Left lung (tissue), 10 donors: ENCODE measurements around the gene B3GAT1. TPM values are rescaled to one million over a fixed set of nuclear protein-coding genes. Genes with fewer than 3 reads are reported as not detected.

Experiments used
- ATAC-seq: fragments of 200-7000 bp; cut with Tn5 transposase; one replicate; pipeline ENCODE4 v1.9.1; 2020; ENCODE audit warnings: moderate library complexity
- DNase-seq, 4 donors: peaks; one replicate each; pipeline ENCODE4 v3.0.0-alpha.2; 2013 to 2020
- H3K27ac ChIP-seq, 2 donors: fragments of 200-600 bp; sonication (generic) in 1 of 2; one replicate each; pipeline versions ENCODE4 v1.5.0 to v1.8.0; 2020 to 2021
- H3K27me3 ChIP-seq, 2 donors: fragments of 200-600 bp; sonication (generic) in 1 of 2; one replicate each; pipeline versions ENCODE4 v1.5.0 to v1.8.0; 2020 to 2021
- H3K36me3 ChIP-seq, 2 donors: fragments of 200-600 bp; sonication (generic) in 1 of 2; one replicate each; pipeline versions ENCODE4 v1.5.0 to v1.8.0; 2020 to 2021
- H3K4me1 ChIP-seq, 2 donors: fragments of 200-600 bp; one replicate each; pipeline ENCODE4 v1.8.0; 2021
- H3K4me3 ChIP-seq, 2 donors: fragments of 200-600 bp; sonication (generic) in 1 of 2; one replicate each; pipeline versions ENCODE4 v1.5.0 to v1.8.0; 2020 to 2021; ENCODE audit warnings: mild to moderate bottlenecking in 1 of 2
- H3K9me3 ChIP-seq, 2 donors: fragments of 200-600 bp; sonication (generic) in 1 of 2; one replicate each; pipeline versions ENCODE4 v1.5.0 to v1.8.0; 2020 to 2021
- CTCF ChIP-seq, 2 donors: fragments of 200-600 bp; sonication (generic) in 1 of 2; IDR thresholded peaks; one replicate each; pipeline versions ENCODE4 v1.5.0 to v1.8.0; 2021; ENCODE audit warnings: antibody characterized with exemption in 2 of 2
- intact Hi-C, 2 donors: fragments of 100-400 bp; cut with DNase I; formaldehyde crosslinking; loops; one replicate each; pipeline versions ENCODE4 v1.11.2 to v1.14.2; 2022
- polyA plus RNA-seq, 6 donors: library from polyadenylated mRNA; unstranded; fragments of 120-200 nt; gene quantifications; one replicate each; pipeline ENCODE4 v1.2.1, GENCODE V29; 2013; ENCODE audit not compliant: insufficient read length in 6 of 6
- total RNA-seq, 2 donors: library from RNA; stranded (reverse); fragmentation: NEBNext Ultra II Directional; extraction: Animal tissue kit (Norgen Biotek cat#: 25700); gene quantifications; one replicate each; pipeline ENCODE4 v1.2.1, GENCODE V29; 2021
- donor health status: DM: no; HTN: yes; CAD: no.
- donor health status: DM: no; HTN: no; CAD: no.

Gene B3GAT1
- total and polyA plus RNA-seq, 8 donors: 0.30 to 0.99 (median 0.48) TPM

- no peak for TF ChIP-seq CTCF (IDR thresholded peaks at IDR 0.05)
- ATAC-seq: no peak
- intact Hi-C loops: no loop called here
- no peak overlapping the region for H3K4me3 ChIP-seq
- no peak for DNase-seq
- H3K27ac ChIP-seq: no peak overlapping the region
- no peaks in the 10 kb centered on the region for H3K4me1 ChIP-seq
- H3K36me3 ChIP-seq: no peaks in the 10 kb centered on the region
- peaks cover 0 to 12% of the 10 kb centered on the region in 2 donors for H3K27me3 ChIP-seq
- H3K9me3 ChIP-seq: no peaks in the 10 kb centered on the region
Measured at GRCh38 chr11:134343646-134344045, 68.4 kb downstream of the B3GAT1 start.

- H3K27me3 ChIP-seq: peaks cover 0 to 12% of the 10 kb centered on the region in 2 donors
- no peaks in the 10 kb centered on the region for H3K4me1 ChIP-seq
- TF ChIP-seq CTCF (IDR thresholded peaks at IDR 0.05): no peak
- H3K4me3 ChIP-seq: no peak overlapping the region
- no peak overlapping the region for H3K27ac ChIP-seq
- intact Hi-C loops: no loop called here
- DNase-seq (no peak), ATAC-seq (no peak)
- H3K36me3 ChIP-seq: no peaks in the 10 kb centered on the region
- H3K9me3 ChIP-seq: no peaks in the 10 kb centered on the region
Measured at GRCh38 chr11:134342572-134343340, 69.3 kb downstream of the B3GAT1 start.

GRCh38 chr11:134341805-134342571, 70.1 kb downstream of the B3GAT1 start:
- Histone ChIP-seq H3K27me3 (peaks cover 0 to 12% of the 10 kb centered on the region in 2 donors), H3K4me3 (no peak overlapping the region), H3K9me3 (no peaks in the 10 kb centered on the region), H3K4me1 (no peaks in the 10 kb centered on the region), H3K36me3 (no peaks in the 10 kb centered on the region), H3K27ac (no peak overlapping the region)
- DNase-seq: no peak
- no peak for ATAC-seq
- intact Hi-C loops: no loop called here
- no peak for TF ChIP-seq CTCF (IDR thresholded peaks at IDR 0.05)

GRCh38 chr11:134340354-134340964, 71.6 kb downstream of the B3GAT1 start:
- TF ChIP-seq CTCF (IDR thresholded peaks at IDR 0.05): no peak
- intact Hi-C loops: no loop called here
- no peaks in the 10 kb centered on the region for H3K9me3 ChIP-seq
- no peak for DNase-seq
- ATAC-seq: no peak
- H3K4me1 ChIP-seq: no peaks in the 10 kb centered on the region
- H3K4me3 ChIP-seq: no peak overlapping the region
- H3K36me3 ChIP-seq: no peaks in the 10 kb centered on the region
- H3K27ac ChIP-seq: no peak overlapping the region
- peaks cover 0 to 12% of the 10 kb centered on the region in 2 donors for H3K27me3 ChIP-seq

- Histone ChIP-seq H3K36me3 (no peaks in the 10 kb centered on the region), H3K4me1 (no peaks in the 10 kb centered on the region), H3K27ac (no peak overlapping the region), H3K4me3 (no peak overlapping the region), H3K9me3 (no peaks in the 10 kb centered on the region), H3K27me3 (peaks cover 0 to 12% of the 10 kb centered on the region in 2 donors)
- intact Hi-C loops: no loop called here
- TF ChIP-seq CTCF (IDR thresholded peaks at IDR 0.05): no peak
- DNase-seq (no peak), ATAC-seq (no peak)
Measured at GRCh38 chr11:134339756-134340155, 72.3 kb downstream of the B3GAT1 start.
